Activated CD8-positive, alpha-beta memory T cell treated with anti-CD3 and anti-CD28 coated beads, Interleukin-2, amount 50 U/mL, for 4 hours (primary cell): ENCODE results near the gene PTMA.
"Not testable (repeated sequence)": the region's sequence is repeated elsewhere in the genome, so short reads cannot be mapped to it uniquely, and the experiment has no call there.

Source experiments
- DNase-seq: peaks from one replicate; pipeline ENCODE4 v3.0.0-alpha.2; 2020

The PTMA gene

DNA sequence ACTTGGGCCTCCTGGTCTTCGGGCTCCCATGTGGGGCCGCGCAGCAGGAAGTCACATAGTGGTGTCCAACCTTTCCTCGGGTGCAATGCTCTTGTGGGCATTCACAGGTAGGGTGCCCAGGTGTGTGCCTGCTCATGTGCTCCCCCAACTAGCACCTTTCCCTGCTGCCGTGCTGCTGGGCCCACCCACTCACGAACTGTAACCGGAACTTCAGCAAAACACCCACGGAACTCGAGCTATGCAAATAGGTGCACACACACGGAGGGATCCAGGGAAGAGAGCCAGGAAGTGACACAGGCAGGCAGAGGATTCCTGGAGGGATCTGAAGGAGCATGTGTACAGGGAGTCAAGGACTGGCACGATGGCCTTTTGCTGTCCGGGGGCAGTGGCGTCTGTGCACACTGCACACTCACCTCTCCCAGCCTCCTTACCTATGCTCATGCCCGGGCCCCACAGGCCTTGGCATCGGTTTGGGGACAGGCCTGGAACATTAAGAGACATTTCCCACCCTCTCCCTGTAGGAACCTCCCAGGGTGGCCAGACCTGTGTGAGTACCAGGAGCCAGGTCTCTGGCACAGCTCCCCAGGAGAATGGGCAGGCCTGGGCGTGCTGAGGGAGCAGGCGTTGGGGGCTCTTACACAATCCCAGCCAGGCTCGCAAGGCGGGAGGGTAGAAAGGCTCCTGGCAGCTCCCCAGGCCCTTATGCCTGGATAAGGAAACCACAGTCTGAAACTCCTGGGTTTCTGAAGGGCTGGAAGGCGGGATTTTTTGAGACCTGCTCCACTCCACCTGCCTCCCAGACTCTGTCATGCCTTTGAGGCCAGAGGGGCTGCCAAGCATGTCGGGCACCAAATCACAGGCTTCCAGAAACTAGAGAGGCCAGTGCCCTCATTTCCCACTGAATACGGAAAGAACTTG, 6.6 kb upstream of the PTMA start:
- DNase-seq = no peak

DNA sequence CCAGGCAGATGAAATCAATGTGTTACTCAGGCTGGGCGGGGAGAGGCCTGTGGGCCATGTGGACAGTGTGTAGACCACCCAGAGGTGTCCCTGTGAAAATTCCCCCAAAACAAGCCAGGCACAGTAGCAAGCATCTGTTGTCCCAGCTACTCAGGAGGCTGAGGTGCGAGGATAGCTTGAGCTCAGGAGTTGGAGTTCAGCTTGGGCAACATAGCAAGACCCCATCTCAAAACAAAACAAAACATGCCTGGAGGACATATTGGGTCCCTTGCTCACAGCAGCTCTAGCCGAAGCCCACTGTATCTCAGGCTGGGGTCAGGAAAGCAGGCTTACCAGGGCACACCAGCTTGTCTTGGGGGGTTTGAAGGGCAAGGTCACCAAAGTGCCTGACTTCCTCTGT, 4.3 kb upstream of the PTMA start:
- DNase-seq = no peak

DNA sequence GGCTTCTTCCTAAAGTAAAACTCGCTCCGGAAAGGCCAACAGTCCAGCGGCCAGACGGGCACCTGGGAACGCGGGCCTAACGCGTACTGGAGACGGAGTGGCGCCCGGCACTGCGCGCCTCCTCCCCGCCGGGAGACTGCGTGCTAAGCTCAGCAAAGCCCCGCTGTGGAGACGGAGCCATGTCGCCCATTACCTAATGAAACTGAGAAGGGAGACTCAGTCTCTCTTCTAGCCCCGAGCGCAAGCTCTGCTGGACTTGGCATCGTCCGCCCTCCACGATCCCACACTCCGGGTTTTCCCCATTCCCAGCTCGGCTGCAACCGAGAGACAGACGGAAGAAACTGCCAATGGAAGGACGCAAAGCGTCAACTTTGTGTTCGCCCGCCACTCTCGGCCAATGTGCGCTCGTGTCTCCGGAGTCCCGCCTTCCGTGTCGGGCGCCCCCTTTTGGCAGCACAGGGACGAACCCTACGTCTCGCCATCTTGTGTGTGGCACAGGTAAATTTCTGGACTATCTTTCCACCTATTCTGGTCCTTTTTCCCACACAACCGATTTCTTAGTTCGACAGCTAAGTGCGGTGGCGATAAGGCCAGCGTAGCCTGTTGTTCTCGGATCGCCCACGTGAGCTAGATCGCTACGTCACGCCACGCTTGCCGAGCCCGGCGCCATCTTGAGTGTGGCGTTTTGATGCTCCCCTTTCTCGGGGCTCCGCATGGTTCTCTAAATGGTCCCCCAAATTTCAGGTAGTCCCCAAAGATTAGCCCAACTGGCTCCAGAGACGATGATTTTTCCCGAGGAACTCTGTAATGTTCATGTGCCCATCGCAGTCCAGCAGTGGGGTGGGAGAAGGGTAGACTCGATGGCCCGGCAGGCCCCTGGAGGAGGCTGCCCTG, 1.3 kb upstream of the PTMA start:
- peak; percentile 97 for DNase-seq

- no peak for DNase-seq
These were observed 749 bp upstream of the PTMA start for GRCh38 chr2:231707625-231707926.

- peak; percentile 62 for DNase-seq
These were observed 679 bp downstream of the PTMA start for GRCh38 chr2:231708773-231709635.

- peak; percentile 50 for DNase-seq
These were observed 1.3 kb downstream of the PTMA start for GRCh38 chr2:231709636-231709980.

- peak; percentile 82 for DNase-seq
These were observed 1.9 kb downstream of the PTMA start for GRCh38 chr2:231709981-231710798.

GRCh38 chr2:231710799-231711676, 2.7 kb downstream of the PTMA start:
- DNase-seq = peak; percentile 27

- DNase-seq = no peak
These were observed 3.5 kb downstream of the PTMA start for GRCh38 chr2:231711677-231712450.

GRCh38 chr2:231712451-231713021, 4.2 kb downstream of the PTMA start:
- peak; percentile 54 for DNase-seq

DNA sequence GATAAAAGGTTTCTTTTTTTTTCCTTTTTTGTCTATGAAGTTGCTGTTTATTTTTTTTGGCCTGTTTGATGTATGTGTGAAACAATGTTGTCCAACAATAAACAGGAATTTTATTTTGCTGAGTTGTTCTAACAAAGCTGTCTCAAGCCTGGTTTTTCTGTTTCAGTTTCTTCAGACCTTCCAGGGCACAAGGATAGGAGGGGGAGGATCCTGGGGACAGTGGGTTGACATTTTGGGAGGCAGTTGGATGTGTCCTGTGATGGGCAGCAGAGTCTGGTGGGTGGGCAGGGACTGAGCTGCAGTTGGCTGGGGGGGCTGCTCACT, 5.0 kb downstream of the PTMA start:
- not testable (repeated sequence) for DNase-seq

DNA sequence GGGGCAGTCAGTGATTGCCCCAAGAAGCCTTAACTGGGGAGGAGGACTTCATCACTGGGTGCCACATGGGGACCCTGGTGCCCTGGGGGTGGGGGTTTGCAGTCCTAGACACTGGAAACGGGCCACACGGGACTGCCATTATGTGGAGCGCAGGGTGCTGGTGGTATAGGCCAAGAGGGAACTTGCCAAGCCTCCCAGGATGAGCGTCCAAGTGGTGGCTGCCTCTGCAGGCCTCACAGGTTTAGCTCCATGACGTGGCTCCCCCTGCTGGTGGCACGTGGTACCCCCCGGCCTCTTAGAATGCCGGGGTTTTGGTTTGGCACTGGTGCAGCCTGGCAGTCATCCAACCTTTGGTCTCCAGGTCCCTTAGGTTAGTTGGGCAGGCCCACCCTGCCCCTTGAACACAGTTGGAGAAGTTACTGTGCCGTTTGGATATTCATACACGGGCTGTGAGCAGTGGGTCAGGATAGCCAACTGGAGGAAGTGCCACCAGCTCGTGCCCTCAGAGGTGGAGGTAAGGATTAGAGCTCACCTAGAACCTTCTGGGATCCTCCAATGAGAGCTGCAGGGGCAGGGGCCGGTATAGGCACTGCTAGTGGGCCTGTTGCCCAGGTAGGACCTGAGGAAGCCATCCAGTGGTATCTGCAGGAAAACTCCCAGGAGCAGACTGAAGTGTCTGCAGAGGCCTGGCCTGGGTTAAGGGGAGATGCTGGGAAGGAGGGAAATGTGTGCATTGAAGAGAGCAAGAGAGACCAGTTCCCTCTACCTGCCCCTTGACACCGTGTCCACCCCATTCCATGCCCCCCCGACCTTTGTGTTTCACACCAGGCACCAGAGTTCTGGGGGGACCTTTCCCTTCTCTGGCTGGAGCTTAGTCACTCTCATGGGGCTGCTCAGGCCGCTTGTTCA, 5.7 kb downstream of the PTMA start:
- peak; percentile 88 for DNase-seq

DNA sequence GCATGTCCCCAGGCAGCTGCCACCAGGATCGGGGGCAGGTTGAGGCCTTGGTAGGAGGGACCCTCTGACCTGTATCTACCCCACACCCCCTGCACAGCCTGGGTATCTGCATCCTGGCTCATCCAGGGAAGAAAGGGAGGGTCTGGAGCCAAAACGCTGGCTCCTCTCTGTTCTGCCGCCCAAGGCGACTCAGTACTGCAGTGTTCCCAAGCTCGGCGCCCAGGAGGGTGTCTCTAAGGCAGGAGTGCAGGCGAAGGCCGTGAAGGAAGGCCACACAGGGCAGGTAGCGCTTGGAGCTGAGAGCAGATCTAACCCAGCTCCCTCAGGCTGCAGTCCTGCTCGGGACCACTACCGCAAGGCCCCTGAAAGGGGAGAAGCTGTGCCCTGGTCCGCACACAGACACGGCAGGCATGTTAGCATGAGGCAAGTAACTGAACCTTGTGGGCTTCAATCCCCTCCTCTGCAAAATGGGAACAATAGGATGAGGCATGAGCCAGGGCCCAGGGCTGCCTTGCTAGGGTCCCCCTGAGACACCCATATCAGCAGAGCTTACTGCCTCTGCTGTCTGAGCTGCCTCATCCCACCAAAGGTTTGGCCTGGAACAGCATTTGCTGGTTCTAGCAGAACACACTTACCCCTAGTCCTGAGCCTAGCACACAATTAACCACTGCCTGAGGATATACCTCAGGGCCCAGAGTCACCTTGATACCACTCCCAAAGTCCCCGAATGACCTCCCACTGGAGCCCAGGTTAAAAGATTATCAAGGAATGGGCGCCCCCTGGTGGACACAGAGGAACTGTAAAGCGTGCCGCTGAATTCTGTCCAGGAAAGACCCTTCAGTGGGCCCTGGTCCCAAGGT, 6.5 kb downstream of the PTMA start:
- peak; percentile 83 for DNase-seq

GRCh38 chr2:231715499-231715837, 7.1 kb downstream of the PTMA start:
- no peak for DNase-seq

- DNase-seq = no peak
These were observed 7.8 kb downstream of the PTMA start for GRCh38 chr2:231715988-231716616.

DNA sequence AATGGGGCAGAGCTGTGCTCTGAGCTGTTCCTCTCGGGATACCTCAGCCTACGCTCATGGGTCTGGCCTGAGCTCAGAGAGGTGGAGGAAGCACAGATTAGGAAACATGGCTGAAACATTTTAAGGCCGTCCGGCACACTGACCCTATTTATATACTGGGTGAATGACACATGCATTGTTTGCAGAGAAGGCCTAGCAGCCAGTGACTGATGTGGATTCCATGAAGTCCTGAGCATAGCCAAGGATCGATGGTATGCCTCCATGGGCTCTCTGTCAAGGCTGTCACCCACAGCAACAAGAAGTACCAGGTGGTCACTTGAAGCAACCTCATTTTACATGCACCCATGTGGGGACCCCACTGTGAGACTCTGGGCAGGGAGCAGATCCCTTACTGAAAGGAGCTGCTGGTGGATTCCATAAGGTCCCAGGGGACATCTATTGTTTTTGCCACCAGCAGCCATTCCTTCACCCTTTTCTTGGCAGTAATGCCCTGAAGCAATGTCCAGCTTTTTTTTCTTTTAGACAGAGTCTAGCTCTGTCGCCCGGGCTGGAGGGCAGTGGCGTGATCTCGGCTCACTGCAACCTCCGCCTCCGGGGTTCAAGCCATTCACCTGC, 8.4 kb downstream of the PTMA start:
- DNase-seq = no peak
